Fibroblast of skin of back (primary cell): Measurements from ENCODE around the gene PCSK7.
A peak's percentile ranks its signal among the peaks of the same experiment; 100 is the strongest.
"Not testable (repeated sequence)": the region's sequence is repeated elsewhere in the genome, so short reads cannot be mapped to it uniquely, and the experiment has no call there.

ENCODE experiments used
- DNase-seq: peaks from one replicate; pipeline ENCODE4 v3.0.0-alpha.2; 2013

The PCSK7 gene

DNA sequence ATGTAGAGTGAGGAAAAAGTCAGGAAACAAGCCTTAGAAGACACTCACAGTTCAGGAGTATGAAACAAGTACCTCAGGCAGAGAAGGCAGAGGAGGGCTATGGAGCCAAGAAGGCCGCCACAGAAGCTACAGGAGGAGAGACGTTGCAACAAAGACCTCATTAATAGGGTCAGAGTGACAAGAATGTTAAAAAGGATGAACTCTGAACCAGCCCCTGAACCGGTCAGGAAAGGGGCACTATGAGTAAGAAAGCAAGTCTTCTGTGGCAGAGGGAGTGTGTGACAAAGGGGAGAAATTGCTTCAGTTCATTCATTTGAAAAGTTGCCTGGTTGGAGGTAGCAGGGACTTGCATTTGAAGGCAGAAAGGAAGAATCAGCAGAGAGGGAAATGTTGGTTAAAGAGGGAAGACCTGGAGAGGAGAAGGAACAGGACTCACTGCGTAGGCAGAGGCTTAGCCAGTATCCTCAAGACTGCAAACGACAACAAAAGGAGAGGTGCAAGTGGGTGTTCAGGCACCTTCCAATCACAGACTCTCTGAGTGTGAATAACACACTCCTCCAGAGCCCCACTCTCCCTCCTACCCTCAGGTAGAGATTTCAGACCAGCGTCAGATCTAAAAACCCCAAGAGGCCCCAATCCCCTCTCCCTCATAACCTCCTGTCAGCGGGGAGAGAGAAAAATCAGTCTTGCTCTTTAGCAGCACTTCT, 17.3 kb downstream of the PCSK7 start:
- no peak for DNase-seq

DNA sequence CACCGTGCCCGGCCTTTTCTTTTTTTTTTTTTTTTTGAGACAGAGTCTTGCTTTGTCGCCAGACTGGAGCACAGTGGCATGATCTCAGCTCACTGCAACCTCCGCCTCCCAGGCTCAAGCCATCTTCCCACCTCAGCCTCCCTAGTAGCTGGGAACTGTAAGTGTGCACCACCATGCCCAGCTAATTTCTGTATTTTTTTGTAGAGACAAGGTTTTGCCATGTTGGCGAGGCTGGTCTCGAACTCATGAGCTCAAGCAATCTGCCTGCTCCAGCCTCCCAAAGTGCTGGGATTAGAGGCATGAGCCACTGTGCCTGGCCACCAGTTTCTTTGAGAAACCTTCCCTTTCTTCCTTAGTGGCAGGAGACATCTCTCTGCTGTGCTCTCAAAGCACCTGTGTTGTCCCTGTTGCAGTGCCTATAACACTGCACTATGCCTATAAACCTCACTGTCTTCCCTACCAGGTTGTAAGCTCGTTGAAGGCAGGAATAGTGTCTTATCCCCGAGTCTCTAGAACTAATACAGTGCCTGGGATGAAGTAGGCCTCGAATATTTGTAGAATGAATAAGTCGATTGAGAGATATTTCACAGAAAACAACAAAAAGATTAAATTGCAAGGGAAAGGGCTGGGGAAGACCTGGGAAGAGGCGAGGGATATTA, 19.0 kb downstream of the PCSK7 start:
- DNase-seq = no peak

DNA sequence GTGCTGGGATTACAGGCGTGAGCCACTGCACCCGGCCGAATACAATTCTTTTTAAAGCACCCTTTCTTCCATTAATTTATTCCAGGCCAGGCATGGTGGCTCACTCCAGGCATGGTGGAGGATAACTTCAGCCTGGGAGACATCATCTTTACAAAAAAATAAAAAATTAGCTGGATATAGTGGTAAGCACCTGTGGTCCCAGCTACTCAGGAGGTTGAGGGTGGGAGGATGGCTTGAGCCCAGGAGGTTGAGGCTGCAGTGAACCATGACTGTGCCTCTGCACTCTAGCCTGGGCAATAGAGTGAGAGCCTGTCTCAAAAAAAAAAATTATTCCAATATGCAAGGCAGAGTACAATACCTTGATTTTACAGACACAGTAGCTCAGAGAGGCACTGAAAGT, 21.3 kb downstream of the PCSK7 start:
- peak; percentile 19 for DNase-seq

DNA sequence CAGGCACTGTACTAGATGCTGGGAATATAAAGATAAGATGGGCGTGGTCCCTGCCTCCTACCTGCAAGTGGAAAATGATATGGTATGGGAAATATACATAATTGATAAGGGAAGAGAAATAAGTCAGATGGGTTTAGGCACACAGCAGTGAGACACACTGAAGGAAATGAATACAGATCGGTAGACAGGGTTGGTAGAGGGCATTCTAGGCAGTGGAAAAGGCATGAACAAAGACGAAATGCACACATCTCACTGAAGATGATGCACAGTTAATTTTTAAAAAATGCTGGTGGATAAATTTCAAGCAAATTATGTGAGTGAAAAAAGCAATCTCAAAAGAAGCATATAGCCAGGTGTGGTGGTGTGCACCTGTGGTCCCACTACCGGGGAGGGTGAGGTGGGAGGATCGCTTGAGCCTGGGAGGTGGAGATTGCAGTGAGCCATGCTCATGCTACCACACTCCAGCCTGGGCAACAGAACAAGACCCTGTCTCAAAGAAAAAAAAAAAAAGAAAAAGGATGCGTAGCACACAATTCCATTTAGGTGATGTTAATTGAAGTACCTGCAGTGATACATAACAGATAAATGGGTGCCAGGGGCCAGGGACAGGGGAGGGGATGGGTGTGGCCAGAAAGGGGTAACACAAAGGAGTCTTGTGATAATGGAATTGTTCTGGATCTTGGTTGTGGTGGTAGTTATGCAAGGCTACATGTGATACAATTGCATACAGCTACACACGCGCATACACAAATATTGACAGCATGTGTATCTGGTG, 22.3 kb downstream of the PCSK7 start:
- peak; percentile 68 for DNase-seq

DNA sequence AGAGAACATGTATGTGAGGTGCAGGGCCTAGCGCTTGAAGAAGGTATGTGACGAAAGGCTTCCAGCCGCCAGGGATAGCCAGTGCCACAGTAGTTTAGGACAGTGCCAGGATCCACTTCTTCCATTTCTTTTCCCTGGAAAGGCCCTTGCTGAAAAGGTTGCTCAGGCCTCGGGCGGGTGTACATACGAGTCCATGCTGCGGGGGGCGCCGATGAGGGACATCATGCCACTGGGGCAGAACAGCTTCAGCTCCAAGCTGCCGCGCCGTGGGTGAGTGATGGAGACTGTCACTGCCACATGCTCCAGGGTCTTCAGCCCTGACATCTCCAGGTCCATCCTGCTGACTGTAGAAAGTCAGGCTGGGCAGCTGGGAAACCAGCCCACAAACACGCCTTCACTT, 23.2 kb downstream of the PCSK7 start:
- peak; percentile 48 for DNase-seq

DNA sequence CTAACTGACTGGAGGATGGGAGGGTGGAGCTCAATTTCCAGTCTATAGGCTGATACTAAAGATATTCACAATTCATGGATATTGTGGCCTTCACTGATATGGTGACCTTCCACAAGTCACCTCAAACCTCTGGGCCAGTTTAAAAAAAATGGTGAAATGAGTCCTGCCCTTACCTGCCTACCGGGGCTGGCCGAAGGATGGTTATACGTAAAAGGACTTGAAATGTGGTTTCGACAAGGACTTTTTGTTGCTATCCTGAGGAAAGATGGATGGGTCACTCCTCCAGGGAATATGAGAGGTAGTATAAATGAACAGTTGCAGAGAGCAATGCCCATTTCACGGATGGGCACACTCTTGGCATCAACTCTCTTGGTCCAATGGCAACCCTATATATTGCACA, 24.4 kb downstream of the PCSK7 start:
- DNase-seq = not testable (repeated sequence)

DNA sequence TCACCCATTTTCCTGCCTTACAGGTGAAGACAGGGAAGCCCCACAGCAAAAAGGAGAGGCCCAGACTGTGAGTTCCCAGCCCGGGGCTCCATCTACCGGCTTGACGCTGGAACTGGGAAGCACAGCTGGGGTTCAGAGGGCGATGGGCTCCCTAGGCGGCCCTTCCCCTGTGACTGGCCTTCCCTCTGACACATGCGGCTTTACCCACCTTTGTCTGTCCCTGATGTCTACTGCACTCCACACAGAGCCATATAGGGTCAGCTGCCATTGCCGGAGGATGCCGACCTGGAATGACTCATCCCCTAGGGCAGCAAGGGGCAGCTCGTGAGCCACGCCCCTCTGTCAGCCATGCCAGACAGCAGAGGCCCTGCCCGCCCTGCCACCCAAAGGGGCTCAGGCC, 25.0 kb downstream of the PCSK7 start:
- not testable (repeated sequence) for DNase-seq

DNA sequence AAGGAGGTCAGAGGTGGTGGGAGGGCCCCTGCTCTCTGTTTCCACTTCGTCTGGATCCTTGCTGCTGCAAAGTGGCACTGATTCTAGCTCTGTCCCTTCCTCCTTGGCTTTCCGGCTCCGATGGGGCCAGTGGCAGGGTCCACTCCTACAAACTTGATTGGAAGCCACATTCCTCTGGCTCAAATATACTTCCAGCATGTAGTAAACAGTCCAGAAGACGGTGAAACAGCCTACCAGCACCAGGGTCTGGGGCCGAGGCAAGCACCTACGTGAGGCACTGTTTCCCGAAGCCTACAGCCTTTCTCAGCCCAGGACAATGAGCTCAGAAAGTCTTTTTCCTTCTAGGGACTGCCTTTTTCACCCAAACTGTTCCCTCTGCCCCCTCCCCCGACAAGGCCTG, 25.8 kb downstream of the PCSK7 start:
- DNase-seq = not testable (repeated sequence)

DNA sequence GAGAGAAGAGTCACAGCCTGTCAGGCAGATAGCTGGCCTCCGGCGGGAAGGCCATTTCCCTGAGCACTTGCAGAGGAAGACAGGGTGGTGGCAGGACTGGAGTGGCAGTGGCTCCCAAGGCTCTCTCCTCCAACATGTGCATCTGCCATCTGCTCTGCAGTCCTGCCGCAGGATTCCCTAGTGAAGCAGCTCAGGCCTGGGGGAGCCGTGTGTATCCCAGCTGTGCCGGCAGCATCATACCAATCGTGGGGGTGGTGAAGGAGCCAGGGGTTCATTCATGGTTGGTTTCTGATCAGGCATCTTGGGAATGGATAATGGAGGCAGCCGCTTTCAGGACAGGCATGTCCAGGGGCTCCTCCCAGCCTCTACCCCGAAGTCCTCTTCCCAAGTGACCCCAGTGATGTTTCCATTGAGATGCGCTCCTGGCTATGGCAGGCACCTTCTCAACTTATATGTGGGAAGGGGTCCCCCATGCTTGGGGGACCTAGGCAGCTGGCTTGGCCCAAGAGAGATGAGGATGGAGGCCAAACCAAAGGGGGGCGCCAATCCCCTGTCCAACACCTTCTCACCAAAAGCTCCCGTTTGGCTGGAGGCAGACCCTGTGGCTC, 26.6 kb downstream of the PCSK7 start:
- no peak for DNase-seq

DNA sequence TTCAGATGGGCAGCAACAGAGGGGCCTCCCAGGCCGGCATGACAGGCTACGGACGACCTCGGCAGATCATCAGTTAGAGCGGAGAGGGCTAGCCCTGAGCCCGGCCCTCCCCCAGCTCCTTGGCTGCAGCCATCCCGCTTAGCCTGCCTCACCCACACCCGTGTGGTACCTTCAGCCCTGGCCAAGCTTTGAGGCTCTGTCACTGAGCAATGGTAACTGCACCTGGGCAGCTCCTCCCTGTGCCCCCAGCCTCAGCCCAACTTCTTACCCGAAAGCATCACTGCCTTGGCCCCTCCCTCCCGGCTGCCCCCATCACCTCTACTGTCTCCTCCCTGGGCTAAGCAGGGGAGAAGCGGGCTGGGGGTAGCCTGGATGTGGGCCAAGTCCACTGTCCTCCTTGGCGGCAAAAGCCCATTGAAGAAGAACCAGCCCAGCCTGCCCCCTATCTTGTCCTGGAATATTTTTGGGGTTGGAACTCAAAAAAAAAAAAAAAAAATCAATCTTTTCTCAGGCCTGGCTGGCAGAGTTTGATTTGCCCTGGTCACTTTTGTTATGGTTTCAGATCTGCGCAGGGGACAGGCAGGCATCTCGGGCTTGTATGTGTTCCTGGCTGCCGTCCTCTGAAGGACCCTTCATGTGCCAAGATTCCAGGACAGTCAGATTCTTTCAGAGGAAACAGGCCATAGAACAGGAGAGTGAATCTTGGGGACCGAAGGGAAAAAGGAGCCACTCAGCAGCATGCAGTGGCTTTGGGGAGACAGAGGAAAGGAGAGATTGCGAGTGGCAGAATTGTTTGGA, 27.4 kb downstream of the PCSK7 start:
- DNase-seq = no peak

DNA sequence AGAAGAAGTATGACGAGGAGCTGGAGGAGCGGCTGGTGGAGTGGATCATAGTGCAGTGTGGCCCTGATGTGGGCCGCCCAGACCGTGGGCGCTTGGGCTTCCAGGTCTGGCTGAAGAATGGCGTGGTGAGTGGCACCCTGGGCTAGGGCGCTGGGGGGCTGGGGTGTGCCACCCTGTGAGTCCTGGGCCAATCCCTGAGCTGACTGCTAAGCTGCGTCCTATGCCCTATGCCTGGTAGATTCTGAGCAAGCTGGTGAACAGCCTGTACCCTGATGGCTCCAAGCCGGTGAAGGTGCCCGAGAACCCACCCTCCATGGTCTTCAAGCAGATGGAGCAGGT, 28.8 kb downstream of the PCSK7 start:
- no peak for DNase-seq

DNA sequence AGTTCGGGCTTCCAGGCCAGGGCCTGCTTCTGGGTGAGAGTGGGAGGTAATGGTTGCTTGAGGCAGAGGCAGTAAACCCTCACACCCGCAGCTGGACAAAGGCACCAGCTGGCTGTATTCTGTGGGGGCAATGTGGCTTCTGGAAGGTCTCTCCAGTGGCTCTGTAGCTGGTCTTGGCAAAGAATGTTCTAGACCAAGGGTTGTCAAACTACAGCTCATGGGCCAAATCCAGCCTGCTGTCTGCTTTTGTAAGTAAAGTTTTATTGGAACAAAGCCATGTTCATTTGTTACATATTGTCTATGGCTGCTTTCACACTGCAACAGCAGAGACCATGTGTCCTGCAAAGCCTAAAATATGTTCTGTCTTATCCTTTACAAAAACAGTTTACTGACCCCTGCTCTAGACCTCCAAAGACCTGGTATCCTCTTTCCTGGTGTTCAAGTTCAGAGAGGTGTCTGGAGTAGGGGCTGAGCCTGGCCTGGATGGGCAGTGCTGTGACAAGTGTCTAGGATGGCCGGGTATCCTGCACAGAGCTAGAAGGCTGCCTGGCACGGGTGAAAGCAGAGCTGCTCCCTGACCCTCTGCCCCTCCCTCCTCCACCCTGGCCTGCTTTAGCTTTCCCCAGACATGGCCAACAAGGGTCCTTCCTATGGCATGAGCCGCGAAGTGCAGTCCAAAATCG, 29.3 kb downstream of the PCSK7 start:
- no peak for DNase-seq

DNA sequence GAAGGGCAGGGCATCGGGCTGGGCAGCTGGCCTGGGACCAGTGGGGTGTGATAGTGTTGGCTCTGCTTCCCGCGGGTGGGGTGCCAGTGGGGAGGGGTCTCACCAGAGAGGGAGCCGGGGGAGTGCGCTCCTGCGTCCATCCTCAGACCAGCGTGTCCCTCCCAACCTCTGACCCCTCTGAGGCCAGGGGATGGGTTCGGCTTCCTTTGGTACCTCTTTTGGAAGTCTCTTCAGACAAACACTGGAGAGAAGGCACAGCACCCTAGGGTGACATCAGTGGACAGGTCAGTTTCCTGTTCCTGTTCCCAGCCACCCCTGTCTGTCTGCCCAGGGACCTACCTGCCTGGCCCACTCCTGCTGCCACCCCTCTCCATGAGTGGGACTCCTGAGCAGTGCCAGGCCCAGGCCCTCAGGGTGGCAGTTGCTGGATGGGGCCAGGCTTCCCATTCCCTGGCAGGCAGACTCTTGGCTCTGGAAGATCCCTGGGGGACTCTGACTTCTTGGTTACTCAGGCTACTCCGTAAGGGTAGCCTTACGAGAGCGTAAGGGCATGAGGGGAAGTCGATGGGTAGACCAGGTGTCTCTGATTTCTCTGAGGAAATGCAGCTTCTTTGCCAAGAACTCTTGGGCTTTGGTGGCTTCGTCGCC, 30.1 kb downstream of the PCSK7 start:
- DNase-seq = peak; percentile 34

DNA sequence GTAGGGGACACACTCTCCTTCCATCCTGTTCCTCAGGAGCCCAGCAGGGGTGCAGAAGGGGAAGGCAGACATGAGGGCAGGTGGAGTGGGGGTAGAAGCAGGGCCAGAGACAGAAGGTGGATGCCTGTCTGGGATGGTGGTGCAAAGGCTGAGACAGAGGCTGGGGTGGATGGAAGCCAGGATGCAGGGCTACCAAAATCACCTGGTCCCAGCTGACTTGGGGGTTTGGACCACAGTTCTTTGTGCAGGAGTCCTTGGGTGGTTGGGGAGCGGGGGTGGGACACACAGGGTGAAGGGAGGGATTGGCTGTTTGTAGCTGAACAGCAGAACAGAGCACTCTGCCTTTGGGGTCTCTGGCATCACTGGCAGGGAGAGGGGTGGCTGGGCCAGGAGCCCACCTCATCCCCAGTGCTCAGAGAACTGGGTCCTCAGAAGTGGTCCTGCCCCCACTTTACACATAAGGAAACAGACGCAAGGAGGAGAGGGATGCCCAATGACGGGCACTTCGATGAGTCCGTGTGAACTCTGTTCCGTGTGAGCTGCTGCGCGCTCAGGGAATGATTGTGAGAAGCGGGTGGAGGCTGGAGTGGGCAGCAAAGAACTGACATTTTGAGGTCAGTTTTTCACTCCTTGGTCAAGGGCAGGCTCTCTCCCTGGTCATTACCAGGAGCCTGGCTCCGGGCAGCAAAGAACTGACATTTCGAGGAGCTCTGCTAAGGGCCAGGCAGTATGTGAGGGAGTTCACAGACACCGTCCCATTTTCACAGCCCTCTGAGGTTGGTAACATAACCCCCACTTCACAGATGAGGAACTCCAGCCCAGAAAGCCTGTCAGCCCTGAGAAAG, 30.8 kb downstream of the PCSK7 start:
- DNase-seq = peak; percentile 30

DNA sequence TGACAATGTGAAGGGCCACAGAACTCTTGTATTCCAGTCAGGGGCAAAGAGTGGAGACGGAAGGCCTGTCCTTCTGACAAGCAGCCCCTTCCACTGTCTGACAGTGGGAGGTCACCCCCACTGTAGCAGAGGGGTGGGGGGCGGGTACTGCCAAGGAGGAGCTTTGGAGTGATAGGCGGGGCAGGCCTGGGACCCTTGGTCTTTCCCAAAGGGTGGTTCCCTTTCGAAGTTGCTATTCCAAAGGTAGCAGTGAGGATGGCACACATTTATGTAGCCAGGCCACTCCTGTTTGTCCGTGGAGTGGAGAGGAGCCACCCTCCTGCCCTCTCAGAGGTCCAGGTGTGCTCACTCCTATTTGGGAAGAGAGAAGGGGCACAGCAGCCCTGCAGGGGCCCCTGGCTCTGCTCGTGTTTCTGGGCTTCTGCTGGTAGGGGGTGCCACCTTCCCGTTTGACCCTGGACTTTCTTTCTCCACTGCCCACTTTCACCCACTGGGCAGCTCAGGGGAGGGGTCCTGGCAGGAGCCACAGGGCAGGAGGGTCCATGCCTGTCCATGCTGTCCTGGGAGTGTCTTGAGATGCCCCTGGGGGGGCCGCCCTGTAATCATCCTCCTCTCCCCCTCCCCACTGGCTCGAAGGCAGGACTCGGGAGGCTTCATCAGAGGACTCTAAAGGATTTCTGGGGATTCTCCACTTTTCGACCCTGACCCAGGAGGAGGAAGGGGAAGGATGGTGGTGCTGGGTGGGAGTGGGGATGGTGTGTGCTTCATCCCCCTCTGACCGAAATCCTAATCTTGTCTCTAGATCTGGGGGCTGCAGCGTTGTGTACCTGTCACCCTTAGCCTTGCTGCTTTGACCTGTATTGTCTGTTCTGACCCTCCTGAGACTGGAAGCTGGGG, 31.7 kb downstream of the PCSK7 start:
- peak; percentile 58 for DNase-seq

DNA sequence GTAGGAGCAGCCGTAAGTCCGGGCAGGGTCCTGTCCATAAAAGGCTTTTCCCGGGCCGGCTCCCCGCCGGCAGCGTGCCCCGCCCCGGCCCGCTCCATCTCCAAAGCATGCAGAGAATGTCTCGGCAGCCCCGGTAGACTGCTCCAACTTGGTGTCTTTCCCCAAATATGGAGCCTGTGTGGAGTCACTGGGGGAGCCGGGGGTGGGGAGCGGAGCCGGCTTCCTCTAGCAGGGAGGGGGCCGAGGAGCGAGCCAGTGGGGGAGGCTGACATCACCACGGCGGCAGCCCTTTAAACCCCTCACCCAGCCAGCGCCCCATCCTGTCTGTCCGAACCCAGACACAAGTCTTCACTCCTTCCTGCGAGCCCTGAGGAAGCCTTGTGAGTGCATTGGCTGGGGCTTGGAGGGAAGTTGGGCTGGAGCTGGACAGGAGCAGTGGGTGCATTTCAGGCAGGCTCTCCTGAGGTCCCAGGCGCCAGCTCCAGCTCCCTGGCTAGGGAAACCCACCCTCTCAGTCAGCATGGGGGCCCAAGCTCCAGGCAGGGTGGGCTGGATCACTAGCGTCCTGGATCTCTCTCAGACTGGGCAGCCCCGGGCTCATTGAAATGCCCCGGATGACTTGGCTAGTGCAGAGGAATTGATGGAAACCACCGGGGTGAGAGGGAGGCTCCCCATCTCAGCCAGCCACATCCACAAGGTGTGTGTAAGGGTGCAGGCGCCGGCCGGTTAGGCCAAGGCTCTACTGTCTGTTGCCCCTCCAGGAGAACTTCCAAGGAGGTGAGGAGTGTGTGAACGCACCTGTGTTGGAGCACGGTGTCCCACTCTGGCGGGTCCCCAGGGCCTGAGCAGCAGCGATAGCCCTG, 32.6 kb downstream of the PCSK7 start, which contains the start of gene TAGLN:
Gene TAGLN, plus strand, starts transcription at position 318 of the 863 bp plus-strand sequence. CDS start 3,644 bp downstream, outside the sequence.
- DNase-seq = peak; percentile 99

DNA sequence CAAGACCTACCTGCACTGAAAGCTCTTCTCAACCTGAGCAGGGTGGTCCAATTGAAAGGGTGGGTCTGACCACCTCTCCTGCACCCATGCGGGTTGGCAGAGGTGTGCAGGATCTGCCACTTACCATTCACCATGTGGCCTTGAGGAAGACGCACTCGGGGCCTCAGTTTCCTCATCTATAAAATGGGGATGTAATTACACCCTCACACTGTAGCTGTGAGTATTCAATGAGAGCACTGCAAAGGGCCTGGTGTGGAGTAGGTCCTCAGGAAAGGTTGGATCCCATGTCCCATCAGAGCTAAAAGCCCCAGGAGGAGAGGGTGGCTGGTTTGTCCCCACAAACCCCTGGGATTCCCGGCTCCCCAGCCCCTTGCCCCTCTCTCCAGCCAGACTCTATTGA, 33.3 kb downstream of the PCSK7 start:
- no peak for DNase-seq
